Measurements from ENCODE around the gene LATS2.

Gene LATS2

DNA sequence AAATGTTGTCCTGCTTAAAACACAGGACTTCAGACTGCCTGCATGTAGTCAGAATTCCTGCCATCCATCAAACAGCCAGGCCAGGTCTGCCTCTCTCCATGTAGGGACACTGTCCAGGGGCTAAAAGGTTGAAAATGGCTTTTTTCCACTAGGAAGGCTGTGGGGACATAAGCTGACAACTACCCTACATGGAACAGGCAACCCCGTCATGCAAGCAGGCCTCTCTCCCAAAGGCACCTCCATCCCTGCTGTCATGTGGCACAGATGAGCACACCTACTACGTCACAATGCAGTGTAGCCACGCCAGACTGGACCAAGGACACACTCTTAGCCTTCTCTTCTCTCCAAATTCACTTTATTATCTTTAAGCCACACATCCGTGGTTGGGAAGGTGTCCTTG, 40.8 kb downstream of the LATS2 start:
- peaks cover 16% of the 10 kb centered on the region for H3K4me1 Mint-ChIP-seq (ENCODE audit: low read depth)
- no peak overlapping the region for H3K4me3 Mint-ChIP-seq
- no peak overlapping the region for H3K27ac Mint-ChIP-seq
- H3K9me3 Mint-ChIP-seq (ENCODE audit: low read depth) = no peaks in the 10 kb centered on the region
- H3K27me3 Mint-ChIP-seq = no peaks in the 10 kb centered on the region
- no peaks in the 10 kb centered on the region for H3K36me3 Mint-ChIP-seq

DNA sequence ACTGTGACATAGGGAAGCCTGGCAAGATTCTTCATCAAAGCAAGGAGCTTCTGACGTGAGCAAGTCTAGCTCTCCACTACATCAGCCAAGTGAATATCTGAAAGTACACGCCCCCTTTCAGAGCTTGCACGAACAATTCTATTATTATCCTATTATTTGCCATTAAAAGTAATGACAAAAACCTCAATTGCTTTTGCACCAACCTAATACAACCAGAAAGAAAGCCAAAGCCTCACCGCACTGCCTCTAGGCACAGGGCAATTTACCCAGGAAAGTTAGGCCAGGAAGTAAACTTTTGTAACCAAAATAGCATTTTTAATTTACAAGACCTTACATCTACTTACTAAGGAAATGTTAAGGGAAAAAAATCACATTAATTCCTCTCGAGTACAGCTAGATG, 41.2 kb downstream of the LATS2 start:
- H3K36me3 Mint-ChIP-seq = no peaks in the 10 kb centered on the region
- H3K9me3 Mint-ChIP-seq (ENCODE audit: low read depth) = no peaks in the 10 kb centered on the region
- H3K4me1 Mint-ChIP-seq (ENCODE audit: low read depth) = peaks cover 16% of the 10 kb centered on the region
- H3K4me3 Mint-ChIP-seq = no peak overlapping the region
- no peaks in the 10 kb centered on the region for H3K27me3 Mint-ChIP-seq
- no peak overlapping the region for H3K27ac Mint-ChIP-seq

DNA sequence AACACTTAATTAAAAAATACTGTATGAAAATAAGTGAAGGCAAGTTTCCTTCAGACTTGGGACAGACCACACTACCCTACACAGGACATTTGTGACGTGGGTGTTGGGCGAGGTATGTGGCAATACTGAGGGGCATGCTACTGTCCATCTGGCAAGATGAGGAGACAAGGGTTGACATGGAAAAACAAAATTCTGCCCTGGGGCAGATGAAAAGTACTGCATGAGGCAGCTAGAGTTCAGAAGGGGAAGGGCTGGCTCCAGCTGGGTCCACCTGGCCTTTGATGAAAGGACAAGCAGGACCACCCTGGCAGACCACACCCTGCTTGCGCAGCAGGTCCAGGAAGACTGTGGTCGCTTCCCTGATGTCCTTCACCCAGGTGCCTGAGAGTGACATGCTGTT, 43.2 kb downstream of the LATS2 start:
- H3K36me3 Mint-ChIP-seq = no peaks in the 10 kb centered on the region
- no peak overlapping the region for H3K27ac Mint-ChIP-seq
- H3K27me3 Mint-ChIP-seq = no peaks in the 10 kb centered on the region
- no peak overlapping the region for H3K4me3 Mint-ChIP-seq
- H3K4me1 Mint-ChIP-seq (ENCODE audit: low read depth) = peaks cover 16% of the 10 kb centered on the region
- H3K9me3 Mint-ChIP-seq (ENCODE audit: low read depth) = no peaks in the 10 kb centered on the region

DNA sequence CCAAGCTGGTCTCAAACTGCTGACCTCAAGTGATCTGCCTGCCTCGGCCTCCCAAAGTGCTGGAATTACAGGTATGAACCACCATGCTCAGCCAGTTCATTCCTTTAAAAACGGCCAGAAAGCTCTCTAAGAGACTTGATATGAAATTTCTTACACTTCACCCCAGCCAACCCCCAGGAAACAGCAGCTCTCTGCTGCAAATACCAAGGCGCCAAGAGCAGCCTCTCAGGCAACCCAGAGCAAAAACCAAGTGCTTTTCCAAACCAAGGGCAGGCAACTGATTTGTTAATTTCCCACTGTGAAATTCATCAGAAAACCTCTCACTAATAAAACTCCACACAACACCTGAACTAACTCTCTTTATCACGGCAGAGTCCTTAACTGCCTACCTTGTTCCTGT, 44.9 kb downstream of the LATS2 start:
- Mint-ChIP-seq H3K4me1 (ENCODE audit: low read depth) (peaks cover 16% of the 10 kb centered on the region), H3K9me3 (ENCODE audit: low read depth) (no peaks in the 10 kb centered on the region), H3K36me3 (no peaks in the 10 kb centered on the region), H3K27ac (peak overlapping the region; percentile 93), H3K4me3 (peak overlapping the region; percentile 15), H3K27me3 (no peaks in the 10 kb centered on the region)

DNA sequence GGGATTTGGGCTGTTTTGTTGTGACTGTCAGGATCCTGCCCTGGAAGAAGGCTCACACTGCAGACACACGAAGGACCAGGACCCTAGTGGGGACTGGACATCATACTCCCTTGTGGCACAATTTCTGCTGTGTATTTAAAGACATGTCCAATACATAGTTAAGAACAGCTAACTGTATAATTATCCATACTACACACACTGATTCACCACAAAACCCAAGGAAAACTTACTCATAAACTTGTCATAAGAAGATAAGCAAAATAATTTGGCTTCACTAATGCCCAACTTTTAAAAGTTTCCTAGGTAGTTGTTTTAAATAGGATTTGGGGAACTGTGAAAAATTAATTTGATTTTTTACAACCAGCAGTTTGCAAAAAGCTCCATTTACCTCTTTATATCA, 46.1 kb downstream of the LATS2 start:
- Mint-ChIP-seq H3K9me3 (ENCODE audit: low read depth) (no peaks in the 10 kb centered on the region), H3K4me3 (no peak overlapping the region), H3K27me3 (no peaks in the 10 kb centered on the region), H3K27ac (no peak overlapping the region), H3K36me3 (no peaks in the 10 kb centered on the region), H3K4me1 (ENCODE audit: low read depth) (peaks cover 20% of the 10 kb centered on the region)

DNA sequence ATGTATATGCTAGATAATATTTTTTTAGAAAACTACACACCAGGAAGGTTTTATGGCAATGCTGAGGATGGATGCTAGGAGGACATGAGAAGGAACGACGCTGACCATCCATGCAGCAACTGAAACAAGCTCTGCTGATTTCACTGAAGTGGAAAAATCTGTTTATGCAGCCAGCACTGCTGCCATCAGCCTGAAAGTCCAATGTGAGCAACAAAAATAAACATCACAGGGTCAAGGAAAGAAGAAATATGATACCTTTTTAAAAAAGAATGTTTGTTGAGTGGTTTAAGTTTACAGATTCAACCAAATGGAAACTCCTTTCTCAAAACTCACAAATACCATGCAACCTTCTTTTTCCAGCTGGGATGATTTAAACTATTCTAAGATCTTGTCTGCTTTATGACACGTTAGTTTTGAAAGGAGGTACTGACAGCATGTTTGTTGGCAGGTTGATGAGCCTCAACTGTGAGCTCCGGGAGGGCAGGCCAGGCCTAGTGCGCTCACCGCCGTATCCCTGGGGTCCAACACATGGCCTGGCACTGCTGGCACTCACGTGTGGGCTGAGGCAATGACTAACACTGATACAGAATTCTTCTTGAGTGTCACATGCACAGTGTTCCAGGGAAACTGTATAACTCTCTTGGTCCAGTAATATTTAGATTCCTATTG, 46.8 kb downstream of the LATS2 start:
- Mint-ChIP-seq H3K36me3 (no peaks in the 10 kb centered on the region), H3K27me3 (no peaks in the 10 kb centered on the region), H3K4me3 (no peak overlapping the region), H3K4me1 (ENCODE audit: low read depth) (peaks cover 21% of the 10 kb centered on the region), H3K9me3 (ENCODE audit: low read depth) (no peaks in the 10 kb centered on the region), H3K27ac (no peak overlapping the region)

DNA sequence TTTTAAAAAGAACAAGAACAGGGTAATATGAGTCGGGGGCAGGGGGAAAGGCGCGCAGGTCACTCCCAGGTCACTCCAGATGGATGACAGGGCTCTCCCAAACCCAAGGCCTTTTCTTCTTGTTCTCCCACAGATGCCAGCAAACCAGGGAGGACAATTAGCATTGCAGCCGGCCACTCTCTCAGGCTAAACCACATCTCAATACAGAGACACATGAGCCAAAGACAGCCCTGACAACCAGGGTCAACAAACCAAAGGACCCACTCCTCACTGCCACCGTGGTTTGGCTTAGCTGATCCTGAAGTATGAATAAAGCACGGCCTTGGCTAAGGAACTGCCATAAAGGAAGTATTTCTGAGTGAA, 47.3 kb downstream of the LATS2 start:
- no peak overlapping the region for H3K27ac Mint-ChIP-seq

DNA sequence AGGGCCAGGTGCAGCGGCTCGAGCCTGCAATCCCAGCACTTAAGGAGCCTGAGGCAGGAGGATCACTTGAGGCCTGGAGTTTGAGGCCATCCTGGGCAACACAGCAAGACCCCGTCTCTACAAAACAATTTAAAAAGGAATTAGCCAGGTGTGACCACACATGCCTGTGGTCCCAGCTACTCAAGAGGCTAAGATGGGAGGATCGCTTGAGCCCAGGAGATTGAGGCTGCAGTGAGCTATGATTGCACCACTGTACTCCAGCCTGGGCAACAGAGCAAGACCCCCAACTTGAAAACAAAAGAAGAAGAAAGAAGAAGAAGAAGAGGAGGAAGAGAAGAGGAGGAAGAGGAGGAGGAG, 47.7 kb downstream of the LATS2 start:
- H3K4me3 Mint-ChIP-seq = no peak overlapping the region
- H3K27ac Mint-ChIP-seq = no peak overlapping the region

More for the DNA sequence above, 47.3 kb downstream of the LATS2 start:
- Mint-ChIP-seq H3K9me3 (ENCODE audit: low read depth) (no peaks in the 10 kb centered on the region), H3K4me3 (no peak overlapping the region), H3K36me3 (no peaks in the 10 kb centered on the region), H3K4me1 (ENCODE audit: low read depth) (peaks cover 21% of the 10 kb centered on the region), H3K27me3 (no peaks in the 10 kb centered on the region)

DNA sequence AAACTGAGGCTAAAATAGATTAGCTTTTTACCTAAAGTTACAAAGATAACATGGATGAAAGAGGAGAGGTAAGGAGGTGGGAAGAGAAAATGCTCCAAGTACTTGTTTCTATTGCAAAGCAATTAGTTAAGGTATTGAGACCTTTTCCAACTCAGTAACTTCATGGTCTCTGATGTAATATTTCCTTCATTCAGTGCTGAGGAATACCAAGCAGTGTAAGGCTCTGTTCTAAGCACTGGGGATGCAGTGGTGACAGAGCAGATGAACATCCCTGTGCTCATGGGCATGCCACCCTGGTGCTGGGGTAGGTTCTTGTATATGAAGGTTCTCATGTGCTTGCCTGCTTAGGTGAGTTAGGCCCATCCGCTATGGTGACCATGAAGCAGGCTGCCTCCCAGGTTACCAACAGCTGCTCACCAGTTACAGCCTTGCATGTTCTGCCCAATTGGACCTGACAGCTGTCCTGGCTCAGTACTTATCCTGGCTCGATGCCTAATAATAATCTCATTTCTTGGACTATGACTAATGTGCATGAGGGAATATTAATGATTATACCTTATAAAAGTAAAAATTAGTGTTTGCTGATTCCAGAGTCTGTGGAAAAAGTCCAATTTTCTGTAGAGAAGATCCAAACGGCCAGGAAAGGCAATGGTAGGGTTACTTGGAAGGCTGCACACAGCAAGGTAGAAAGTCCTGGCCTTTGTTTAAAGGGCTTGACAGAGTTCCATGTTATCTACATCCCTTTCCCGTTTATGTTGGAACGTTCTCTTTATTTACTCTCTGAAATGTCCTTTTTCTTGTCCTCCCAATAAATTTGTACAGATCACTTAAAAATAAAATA, 48.3 kb downstream of the LATS2 start:
- Mint-ChIP-seq H3K9me3 (ENCODE audit: low read depth) (no peaks in the 10 kb centered on the region), H3K27me3 (no peaks in the 10 kb centered on the region), H3K27ac (no peak overlapping the region), H3K4me3 (no peak overlapping the region), H3K4me1 (ENCODE audit: low read depth) (peaks cover 21% of the 10 kb centered on the region), H3K36me3 (no peaks in the 10 kb centered on the region)

More for the DNA sequence above, 47.7 kb downstream of the LATS2 start:
- H3K4me1 Mint-ChIP-seq (ENCODE audit: low read depth) = peaks cover 21% of the 10 kb centered on the region
- no peaks in the 10 kb centered on the region for H3K27me3 Mint-ChIP-seq
- no peaks in the 10 kb centered on the region for H3K9me3 Mint-ChIP-seq (ENCODE audit: low read depth)
- H3K36me3 Mint-ChIP-seq = no peaks in the 10 kb centered on the region

DNA sequence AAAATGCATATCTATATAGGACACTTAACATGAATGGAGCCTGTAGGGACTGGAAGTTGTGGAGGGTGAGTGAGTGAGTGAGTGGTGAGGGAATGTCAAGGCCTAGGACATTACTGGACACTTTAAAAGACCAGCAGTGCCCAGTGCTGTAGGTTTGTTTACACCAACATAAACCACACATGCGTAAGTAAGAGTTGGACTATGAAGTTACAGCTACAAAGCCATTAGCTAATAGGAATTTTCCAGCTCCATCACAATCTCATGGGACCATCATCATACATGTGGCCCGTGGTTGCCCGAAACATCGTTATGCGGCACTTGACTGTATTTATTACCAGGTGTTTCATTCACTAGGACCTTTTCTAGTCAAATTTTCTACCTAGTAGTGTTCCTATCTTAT, 49.2 kb downstream of the LATS2 start:
- Mint-ChIP-seq H3K27me3 (no peaks in the 10 kb centered on the region), H3K4me3 (no peak overlapping the region), H3K9me3 (ENCODE audit: low read depth) (no peaks in the 10 kb centered on the region), H3K36me3 (no peaks in the 10 kb centered on the region), H3K27ac (peak overlapping the region; percentile 41), H3K4me1 (ENCODE audit: low read depth) (peaks cover 14% of the 10 kb centered on the region)

DNA sequence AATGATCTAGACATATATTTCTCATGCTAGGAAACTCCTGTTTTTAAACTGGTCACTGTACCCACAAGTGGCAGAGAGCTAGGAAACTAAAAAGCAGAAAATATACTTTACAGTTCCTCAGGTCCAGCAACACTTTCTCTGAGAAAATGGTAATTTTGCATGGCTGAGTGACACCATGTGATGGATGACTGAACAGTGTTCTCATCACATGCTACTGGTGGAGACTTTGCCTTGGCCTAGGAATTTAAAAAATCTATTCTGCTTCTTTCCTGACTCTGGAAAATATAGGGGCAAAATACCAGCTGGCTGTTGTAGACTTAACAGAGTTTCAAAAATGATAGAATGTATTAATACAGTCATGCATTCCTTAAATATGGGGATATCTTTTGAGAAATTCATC, 50.0 kb downstream of the LATS2 start:
- H3K36me3 Mint-ChIP-seq = no peaks in the 10 kb centered on the region
- peaks cover 6% of the 10 kb centered on the region for H3K4me1 Mint-ChIP-seq (ENCODE audit: low read depth)
- no peaks in the 10 kb centered on the region for H3K9me3 Mint-ChIP-seq (ENCODE audit: low read depth)
- no peak overlapping the region for H3K4me3 Mint-ChIP-seq
- H3K27ac Mint-ChIP-seq = no peak overlapping the region
- H3K27me3 Mint-ChIP-seq = no peaks in the 10 kb centered on the region

DNA sequence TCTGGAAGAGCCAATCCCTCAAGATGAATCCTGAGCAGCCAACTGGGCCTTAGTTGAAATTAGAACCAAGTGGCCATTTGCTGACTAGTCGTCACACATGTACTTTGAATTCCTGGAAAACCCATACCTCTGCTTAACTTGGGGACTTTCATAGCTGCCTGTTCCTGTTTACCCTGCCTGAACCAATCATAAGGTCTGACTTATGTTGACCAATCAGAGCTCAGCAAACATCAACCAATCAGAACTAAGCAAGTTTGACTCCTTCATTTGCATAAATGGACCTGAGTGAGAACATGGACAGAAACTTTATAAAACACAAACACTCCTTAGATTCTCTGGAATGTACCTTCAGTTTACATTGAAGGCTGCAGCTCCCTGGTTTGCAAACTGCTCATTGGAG, 50.8 kb downstream of the LATS2 start:
- H3K27ac Mint-ChIP-seq = no peak overlapping the region
- H3K27me3 Mint-ChIP-seq = no peaks in the 10 kb centered on the region
- H3K9me3 Mint-ChIP-seq (ENCODE audit: low read depth) = no peaks in the 10 kb centered on the region
- no peak overlapping the region for H3K4me3 Mint-ChIP-seq
- H3K36me3 Mint-ChIP-seq = no peaks in the 10 kb centered on the region
- H3K4me1 Mint-ChIP-seq (ENCODE audit: low read depth) = peaks cover 5% of the 10 kb centered on the region

DNA sequence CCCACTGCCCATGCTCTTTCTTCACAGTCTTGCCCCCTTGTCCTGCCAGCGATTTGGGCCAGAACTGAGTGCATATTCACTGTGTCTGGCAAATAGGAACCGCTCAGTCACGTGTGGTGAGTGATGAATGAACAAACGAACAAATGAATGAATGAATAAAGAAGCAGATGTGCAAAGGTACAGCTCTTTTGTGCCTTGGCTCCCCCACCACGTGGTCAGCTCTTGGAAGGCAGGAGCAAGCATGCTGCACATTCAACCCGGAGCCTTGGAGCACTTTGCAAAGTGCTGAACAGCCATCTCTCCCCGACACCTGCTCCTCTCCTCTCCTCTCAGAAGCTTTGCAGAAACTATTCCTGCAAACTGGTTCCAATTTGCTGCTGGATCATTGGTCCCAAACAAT, 52.4 kb downstream of the LATS2 start:
- Mint-ChIP-seq H3K36me3 (no peaks in the 10 kb centered on the region), H3K27ac (no peak overlapping the region), H3K4me1 (ENCODE audit: low read depth) (peaks cover 5% of the 10 kb centered on the region)

DNA sequence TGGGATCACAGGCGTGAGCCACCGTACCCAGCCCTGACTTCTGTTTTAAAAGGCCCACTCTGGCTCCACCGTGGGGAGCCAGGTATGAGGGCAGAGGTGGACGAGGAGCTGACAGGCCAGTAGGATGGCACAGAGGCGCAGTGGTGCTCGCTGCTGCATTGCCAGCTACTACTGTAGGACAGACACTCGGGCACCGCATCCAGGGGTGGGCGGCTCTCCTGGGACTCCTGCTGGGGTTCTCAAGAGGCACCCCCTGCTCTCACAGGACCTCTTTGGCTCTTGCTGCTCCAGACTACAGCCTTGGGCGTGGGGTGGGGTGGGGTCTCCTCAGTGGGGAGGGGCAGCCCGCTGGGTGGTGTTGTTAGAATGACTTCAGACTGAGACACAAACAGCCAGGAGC, 53.4 kb downstream of the LATS2 start:
- Mint-ChIP-seq H3K27me3 (no peaks in the 10 kb centered on the region), H3K4me3 (no peak overlapping the region), H3K27ac (no peak overlapping the region), H3K4me1 (ENCODE audit: low read depth) (peaks cover 5% of the 10 kb centered on the region), H3K9me3 (ENCODE audit: low read depth) (no peaks in the 10 kb centered on the region), H3K36me3 (no peaks in the 10 kb centered on the region)

More for the DNA sequence above, 52.4 kb downstream of the LATS2 start:
- H3K4me3 Mint-ChIP-seq = no peak overlapping the region
- H3K27me3 Mint-ChIP-seq = no peaks in the 10 kb centered on the region
- H3K9me3 Mint-ChIP-seq (ENCODE audit: low read depth) = no peaks in the 10 kb centered on the region

DNA sequence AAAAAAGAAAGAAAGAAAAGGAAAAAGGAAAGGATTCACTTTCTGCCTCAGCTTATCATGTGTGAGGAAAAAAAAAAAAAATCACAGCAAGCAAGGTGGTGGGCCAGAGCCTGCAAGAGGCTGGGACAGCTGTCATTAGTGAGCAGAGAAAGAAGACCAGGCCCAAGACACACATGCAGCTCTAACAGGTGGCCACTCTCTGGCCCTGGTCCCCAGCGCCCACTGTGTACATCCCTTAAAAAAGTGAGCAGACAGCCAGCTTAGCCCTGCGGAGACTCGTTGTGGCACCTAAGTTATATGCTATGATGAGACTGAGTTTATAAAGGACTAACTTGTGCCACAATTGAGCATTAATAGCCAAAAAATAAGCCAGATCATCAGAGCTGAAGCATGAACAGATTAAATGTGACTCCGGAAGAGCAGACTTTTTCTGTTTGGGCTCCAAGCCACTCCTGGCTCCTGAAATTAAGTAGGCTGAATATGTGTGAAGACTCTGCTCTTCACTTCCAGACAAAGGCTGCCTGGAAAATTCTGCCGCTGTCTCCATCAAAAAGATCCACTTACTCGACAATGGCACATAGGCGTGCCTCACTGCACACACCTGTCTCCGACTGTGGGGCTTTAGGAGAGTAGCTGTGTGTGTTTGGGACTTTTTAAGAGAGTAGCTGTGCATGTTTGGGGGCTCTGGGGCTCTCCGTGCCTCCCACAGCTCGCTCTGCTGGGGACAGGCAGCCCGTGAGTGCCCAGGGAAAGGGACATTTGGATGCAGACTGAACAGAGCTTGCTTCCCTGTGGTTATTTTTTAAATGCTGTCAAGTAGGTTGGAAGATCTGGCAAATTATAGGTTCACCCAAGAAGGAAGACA, 55.0 kb downstream of the LATS2 start:
- no peak overlapping the region for H3K27ac Mint-ChIP-seq
- no peak overlapping the region for H3K4me3 Mint-ChIP-seq
- H3K9me3 Mint-ChIP-seq (ENCODE audit: low read depth) = no peaks in the 10 kb centered on the region
- peaks cover 5% of the 10 kb centered on the region for H3K4me1 Mint-ChIP-seq (ENCODE audit: low read depth)
- no peaks in the 10 kb centered on the region for H3K27me3 Mint-ChIP-seq
- H3K36me3 Mint-ChIP-seq = no peaks in the 10 kb centered on the region

Measured in activated naive CD8-positive, alpha-beta T cell (primary cell).